HCT116 (cell line): Measurements from ENCODE around the gene UBE2H.

ENCODE experiments used
- ATF3 ChIP-seq: IDR thresholded peaks from 2 replicates; pipeline ENCODE4 v1.6.1; 2012
- CBX3 ChIP-seq: IDR thresholded peaks from 2 replicates; pipeline ENCODE4 v1.6.1; 2012; ENCODE audit warnings: low read depth
- CEBPB ChIP-seq: IDR thresholded peaks from 2 replicates; pipeline ENCODE4 v1.6.1; 2012; ENCODE audit warnings: low read depth
- CTCF ChIP-seq, 3 experiments: fragments of 200-600 bp in 1 of 3; sonication (generic) in 1 of 3; IDR thresholded peaks in 2 of 3; conservative IDR thresholded peaks in 1 of 3; 2 replicates each; pipeline ENCODE4 v1.5.1; 2012 to 2017; ENCODE audit warnings: low read depth in 2 of 3, low read length in 2 of 3, antibody characterized with exemption in 1 of 3, borderline replicate concordance in 1 of 3, control low read depth in 1 of 3, mild to moderate bottlenecking in 1 of 3, mixed read lengths in 1 of 3, mixed run types in 1 of 3, moderate library complexity in 1 of 3; ENCODE audit not compliant: insufficient read depth in 1 of 3
- EGR1 ChIP-seq: IDR thresholded peaks from 2 replicates; pipeline ENCODE4 v1.6.1; 2012; ENCODE audit warnings: low read depth
- EZH2 ChIP-seq: fragments of 200-600 bp; sonication (generic); IDR thresholded peaks from 2 replicates; pipeline ENCODE4 v1.6.1; 2017; ENCODE audit warnings: antibody characterized with exemption, mixed run types
- EZH2phosphoT487 ChIP-seq: fragments of 200-600 bp; IDR thresholded peaks from 2 replicates; pipeline ENCODE4 v1.6.1; 2018; ENCODE audit warnings: antibody characterized with exemption, borderline replicate concordance
- MAX ChIP-seq: IDR thresholded peaks from 2 replicates; pipeline ENCODE4 v1.6.1; 2012
- POLR2A ChIP-seq: IDR thresholded peaks from 2 replicates; pipeline ENCODE4 v1.7.0; 2011; ENCODE audit warnings: borderline replicate concordance; ENCODE audit not compliant: insufficient read depth, insufficient read length; ENCODE audit errors: extremely low read depth
- POLR2AphosphoS5 ChIP-seq: IDR thresholded peaks from 2 replicates; pipeline ENCODE4 v1.6.1; 2011; ENCODE audit warnings: mild to moderate bottlenecking, low read depth, low read length, moderate library complexity
- RAD21 ChIP-seq: IDR thresholded peaks from 2 replicates; pipeline ENCODE4 v1.6.1; 2012; ENCODE audit warnings: low read depth, mild to moderate bottlenecking
- SP1 ChIP-seq: IDR thresholded peaks from 2 replicates; pipeline ENCODE4 v1.6.1; 2012; ENCODE audit warnings: low read depth
- YY1 ChIP-seq: IDR thresholded peaks from 2 replicates; pipeline ENCODE4 v1.6.1; 2011; ENCODE audit warnings: low read length, low read depth, moderate library complexity, mild to moderate bottlenecking; ENCODE audit not compliant: insufficient replicate concordance; ENCODE audit errors: extremely low read depth

GRCh38 chr7:129969881-129970446, 17.2 kb upstream of the UBE2H start:
- 0 out of 2 replicates have a peak, but pooled peaks have one; percentile 4 for TF ChIP-seq RAD21
- TF ChIP-seq YY1 = peak; percentile 21
- TF ChIP-seq MAX = peak; percentile 94
- TF ChIP-seq ATF3 = no peak
- TF ChIP-seq POLR2AphosphoS5 = no peak
- no peak for TF ChIP-seq CTCF (IDR thresholded peaks at IDR 0.05 in 2 of 3, conservative IDR thresholded peaks at IDR 0.05 in 1 of 3; ENCODE audit: borderline replicate concordance in 1 of 3, insufficient read depth in 1 of 3, low read depth in 2 of 3, low read length in 2 of 3)
- no peak for TF ChIP-seq POLR2A
- no peak for TF ChIP-seq CEBPB
- TF ChIP-seq SP1 = peak; percentile 69
- no peak for TF ChIP-seq EZH2phosphoT487
- no peak for TF ChIP-seq EGR1
- TF ChIP-seq EZH2 = no peak
- peak; percentile 67; the same call in 1 of the 2 replicates for TF ChIP-seq CBX3
